Smooth muscle cell (in vitro differentiated cells): Measurements from ENCODE around the gene ARHGAP15. TPM values are rescaled to one million over a fixed set of nuclear protein-coding genes. Genes with fewer than 3 reads are reported as not detected.

Experiments
- DNase-seq: peaks from one replicate; lab custom pipeline; 2025; ENCODE audit not compliant: unreplicated experiment; lab: John Stamatoyannopoulos, UW
- H2AFZ ChIP-seq: fragments of 200-600 bp; sonication (generic); 2 replicates; pipeline ENCODE4 v1.6.0; 2016; ENCODE audit warnings: antibody characterized with exemption, low read depth, mild to moderate bottlenecking
- H3F3A ChIP-seq: fragments of 200-600 bp; sonication (generic); 2 replicates; pipeline ENCODE4 v1.6.0; 2017; ENCODE audit warnings: antibody characterized with exemption, low read depth
- H3K27ac ChIP-seq: fragments of 200-600 bp; sonication (generic); 2 replicates; pipeline ENCODE4 v1.5.1; 2016; ENCODE audit warnings: low read depth, mild to moderate bottlenecking
- H3K27me3 ChIP-seq: fragments of 200-600 bp; sonication (generic); 2 replicates; pipeline ENCODE4 v1.6.1; 2016; ENCODE audit warnings: low read depth, mild to moderate bottlenecking
- H3K36me3 ChIP-seq: fragments of 200-600 bp; sonication (generic); 2 replicates; pipeline ENCODE4 v1.5.1; 2016; ENCODE audit warnings: low read depth
- H3K4me1 ChIP-seq: fragments of 200-600 bp; sonication (generic); 2 replicates; pipeline ENCODE4 v1.5.1; 2016; ENCODE audit warnings: low read depth
- H3K4me2 ChIP-seq: fragments of 200-600 bp; sonication (generic); 2 replicates; pipeline ENCODE4 v1.6.0; 2016; ENCODE audit warnings: mild to moderate bottlenecking
- H3K4me3 ChIP-seq: fragments of 200-600 bp; sonication (generic); 2 replicates; pipeline ENCODE4 v1.5.1; 2016; ENCODE audit warnings: mild to moderate bottlenecking
- H3K79me2 ChIP-seq: fragments of 200-600 bp; sonication (generic); 2 replicates; pipeline ENCODE4 v1.6.0; 2016; ENCODE audit warnings: low read depth, mild to moderate bottlenecking
- H3K9ac ChIP-seq: fragments of 200-600 bp; sonication (generic); 2 replicates; pipeline ENCODE4 v1.6.0; 2016; ENCODE audit warnings: low read depth
- H3K9me3 ChIP-seq: fragments of 200-600 bp; sonication (generic); replicated peaks from 2 replicates; pipeline ENCODE4 v1.5.1; 2016; ENCODE audit warnings: low read depth
- H4K20me1 ChIP-seq: fragments of 200-600 bp; sonication (generic); 2 replicates; pipeline ENCODE4 v1.6.0; 2016; ENCODE audit warnings: low read depth
- CTCF ChIP-seq: fragments of 200-600 bp; sonication (generic); IDR thresholded peaks from 2 replicates; pipeline ENCODE4 v1.5.1; 2017; ENCODE audit warnings: borderline replicate concordance, mild to moderate bottlenecking, antibody characterized with exemption; ENCODE audit not compliant: insufficient read depth, poor library complexity, severe bottlenecking
- WGBS: methylation state at CpG from one replicate; pipeline ENCODE4 v1.1.7; 2016; ENCODE audit warnings: low lambda C conversion rate; 5-methylcytosine and 5-hydroxymethylcytosine counted together
- polyA plus RNA-seq: library from polyadenylated mRNA; unstranded; fragments of >200 nt; fragmentation: Nextera tagmentation; extraction: Ambion mirVana; gene quantifications from 2 replicates; pipeline ENCODE4 v1.2.1, GENCODE V29; 2016
- total RNA-seq: library from RNA; depleted of rRNA; stranded (reverse); fragments of >200 nt; gene quantifications from 2 replicates; pipeline ENCODE4 v1.2.3, GENCODE V29; 2014

The ARHGAP15 gene
- total and polyA plus RNA-seq, 2 experiments from 2014 or later: not detected

DNA sequence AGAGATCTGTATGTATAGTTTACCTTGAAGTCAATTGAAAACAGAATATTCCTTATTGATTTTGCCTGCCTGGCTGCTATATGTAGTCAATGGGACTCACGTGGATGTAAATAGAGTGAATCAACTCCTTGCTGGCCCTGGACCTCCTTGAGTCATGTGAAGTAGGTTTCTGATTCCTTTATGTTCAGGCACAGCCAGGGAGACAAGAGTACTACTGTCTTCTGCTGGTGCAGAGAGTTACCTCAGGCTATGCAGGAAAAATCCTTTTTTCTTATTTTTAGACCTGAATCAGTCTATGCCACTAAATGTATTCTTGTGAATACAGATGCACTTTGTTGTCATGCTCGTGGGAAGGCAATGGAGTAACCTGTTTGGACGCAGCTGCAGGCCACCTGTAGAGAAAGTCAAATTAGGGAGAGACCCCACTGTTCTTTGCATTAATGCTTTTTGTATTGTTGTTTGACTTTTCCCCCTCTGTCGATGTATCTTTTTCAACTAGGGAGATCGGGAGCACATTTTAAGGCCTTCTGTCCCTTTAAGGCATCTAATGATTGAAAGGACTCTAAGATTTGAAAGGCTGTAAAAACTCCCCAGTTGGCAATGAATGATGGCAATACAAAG, 473.9 kb downstream of the ARHGAP15 start:
- H2AFZ ChIP-seq: no peak overlapping the region
- H3K27ac ChIP-seq: no peak overlapping the region
- H3K4me2 ChIP-seq: no peak overlapping the region
- no peak for DNase-seq
- H3K4me1 ChIP-seq: peaks cover 48% of the 10 kb centered on the region
- no peaks in the 10 kb centered on the region for H3K27me3 ChIP-seq
- H3K36me3 ChIP-seq: no peaks in the 10 kb centered on the region
- H3K79me2 ChIP-seq: no peaks in the 10 kb centered on the region
- H4K20me1 ChIP-seq: no peaks in the 10 kb centered on the region
- no peak overlapping the region for H3K4me3 ChIP-seq
- H3K9ac ChIP-seq: no peak overlapping the region
- WGBS: 72% methylated on average over 5 of the region's 5 CpGs
- H3K9me3 ChIP-seq: no peaks in the 10 kb centered on the region
- TF ChIP-seq CTCF: no peak
- no peaks in the 10 kb centered on the region for H3F3A ChIP-seq

DNA sequence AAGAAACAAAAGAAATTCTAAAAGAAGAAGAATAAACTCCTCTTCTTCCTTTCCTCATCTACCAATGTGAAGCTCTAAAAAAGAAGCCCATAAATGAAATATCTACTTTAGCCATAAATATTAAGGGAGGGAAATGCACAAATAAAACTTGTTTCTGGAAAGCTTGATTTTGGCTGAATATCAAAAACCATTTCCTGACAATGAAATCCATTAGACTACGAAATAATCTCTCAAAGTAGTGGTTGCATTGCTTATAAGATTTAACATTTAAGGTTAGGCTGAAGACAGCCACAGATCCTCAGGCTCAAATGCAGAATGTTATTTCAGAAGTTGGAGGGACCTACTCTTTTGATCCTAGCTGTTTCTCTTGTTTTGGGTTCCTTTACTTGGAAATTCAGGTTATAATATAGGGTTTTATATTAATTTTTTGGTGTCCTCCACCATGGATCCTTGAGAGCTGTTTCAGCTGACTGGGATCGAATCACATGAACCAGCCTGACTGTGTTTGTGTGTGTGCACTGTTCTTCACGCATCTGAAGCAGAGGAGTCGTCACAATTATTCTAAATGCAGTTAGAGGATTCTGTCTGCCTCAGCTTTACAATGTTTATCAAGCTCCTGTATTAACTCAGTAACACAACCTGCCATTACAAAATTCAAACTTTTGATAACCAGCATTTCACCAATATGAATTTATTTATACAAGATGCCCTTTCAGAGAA, 474.8 kb downstream of the ARHGAP15 start:
- Histone ChIP-seq H3K9me3 (no peaks in the 10 kb centered on the region), H3F3A (no peaks in the 10 kb centered on the region), H2AFZ (no peak overlapping the region), H4K20me1 (no peaks in the 10 kb centered on the region), H3K27me3 (no peaks in the 10 kb centered on the region), H3K4me1 (peaks cover 57% of the 10 kb centered on the region), H3K4me2 (no peak overlapping the region), H3K79me2 (no peaks in the 10 kb centered on the region), H3K9ac (no peak overlapping the region), H3K36me3 (no peaks in the 10 kb centered on the region), H3K4me3 (no peak overlapping the region), H3K27ac (no peak overlapping the region)
- WGBS: 82% methylated on average over 4 of the region's 4 CpGs
- no peak for TF ChIP-seq CTCF
- no peak for DNase-seq

GRCh38 chr2:143604566-143604959, 475.3 kb downstream of the ARHGAP15 start:
- no peaks in the 10 kb centered on the region for H3K79me2 ChIP-seq
- WGBS: 95% methylated on average over 5 of the region's 5 CpGs

More at GRCh38 chr2:143604566-143604959, 475.3 kb downstream of the ARHGAP15 start:
- H3K36me3 ChIP-seq: no peaks in the 10 kb centered on the region
- H3K9ac ChIP-seq: no peak overlapping the region
- H4K20me1 ChIP-seq: no peaks in the 10 kb centered on the region
- no peaks in the 10 kb centered on the region for H3K27me3 ChIP-seq
- no peak overlapping the region for H2AFZ ChIP-seq
- H3K27ac ChIP-seq: no peak overlapping the region
- no peak for DNase-seq
- no peaks in the 10 kb centered on the region for H3F3A ChIP-seq
- H3K4me2 ChIP-seq: no peak overlapping the region
- TF ChIP-seq CTCF: no peak
- peaks cover 59% of the 10 kb centered on the region for H3K4me1 ChIP-seq
- no peak overlapping the region for H3K4me3 ChIP-seq
- no peaks in the 10 kb centered on the region for H3K9me3 ChIP-seq
